AG04449 (cell line): ENCODE data around the gene TFB1M.

Source experiments
- CTCF ChIA-PET: fragments of 350-600 bp; formaldehyde crosslinking; extraction: SDS; loops from one replicate; lab custom pipeline; 2021; ENCODE audit warnings: antibody characterized with exemption; lab: Yijun Ruan, JAX
- POLR2A ChIA-PET: fragments of 400-600, 350-600 bp; formaldehyde crosslinking; extraction: SDS; loops from one replicate; lab custom pipeline; 2020; ENCODE audit warnings: antibody characterized with exemption, inconsistent platforms; lab: Yijun Ruan, JAX
- DNase-seq: peaks from one replicate; pipeline ENCODE4 v3.0.0-alpha.2; 2010; ENCODE audit warnings: low read depth, low spot score
- H3K4me3 ChIP-seq: 2 replicates; pipeline ENCODE4 v1.5.1; 2011; ENCODE audit warnings: low read depth, mild to moderate bottlenecking, control low read depth, low read length
- TF ChIP-seq, protein P1 (sequence below): IDR thresholded peaks from one replicate; pipeline ENCODE4 v1.5.1; 2011; ENCODE audit warnings: mild to moderate bottlenecking, moderate library complexity, low read length, control low read depth, inconsistent platforms; ENCODE audit not compliant: insufficient read depth; ENCODE audit errors: missing control alignments

The TFB1M gene

DNA sequence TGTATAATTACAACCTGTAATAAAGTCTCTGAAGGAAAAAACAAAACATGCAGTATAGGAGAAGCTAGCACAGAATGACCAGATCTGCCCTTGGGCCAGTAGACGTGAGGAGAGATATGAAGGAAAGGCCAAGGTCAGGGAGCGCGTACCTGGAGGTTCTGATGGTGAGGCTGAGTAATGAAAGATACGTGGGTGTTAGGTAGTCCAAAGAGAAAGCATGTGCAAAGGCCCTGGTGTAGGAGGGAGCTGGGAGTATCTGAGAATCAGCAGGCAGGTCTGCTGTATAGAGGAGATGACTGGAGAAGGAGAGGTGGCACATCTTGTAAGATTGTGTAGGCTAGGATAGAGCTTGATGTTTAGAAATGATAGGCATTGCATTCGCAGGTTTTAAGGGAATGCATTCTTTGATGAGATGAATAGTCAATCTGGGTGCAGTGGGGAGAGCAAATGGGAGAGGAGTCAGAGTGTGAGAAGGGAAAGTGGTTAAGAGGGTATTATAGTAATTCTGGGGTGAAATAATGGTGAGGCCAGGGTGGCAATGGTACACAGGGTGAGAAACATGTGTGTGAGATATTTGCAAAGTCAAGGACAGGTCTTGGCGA lies 15.9 kb upstream of the TFB1M start:
- TF ChIP-seq, protein P1, sequence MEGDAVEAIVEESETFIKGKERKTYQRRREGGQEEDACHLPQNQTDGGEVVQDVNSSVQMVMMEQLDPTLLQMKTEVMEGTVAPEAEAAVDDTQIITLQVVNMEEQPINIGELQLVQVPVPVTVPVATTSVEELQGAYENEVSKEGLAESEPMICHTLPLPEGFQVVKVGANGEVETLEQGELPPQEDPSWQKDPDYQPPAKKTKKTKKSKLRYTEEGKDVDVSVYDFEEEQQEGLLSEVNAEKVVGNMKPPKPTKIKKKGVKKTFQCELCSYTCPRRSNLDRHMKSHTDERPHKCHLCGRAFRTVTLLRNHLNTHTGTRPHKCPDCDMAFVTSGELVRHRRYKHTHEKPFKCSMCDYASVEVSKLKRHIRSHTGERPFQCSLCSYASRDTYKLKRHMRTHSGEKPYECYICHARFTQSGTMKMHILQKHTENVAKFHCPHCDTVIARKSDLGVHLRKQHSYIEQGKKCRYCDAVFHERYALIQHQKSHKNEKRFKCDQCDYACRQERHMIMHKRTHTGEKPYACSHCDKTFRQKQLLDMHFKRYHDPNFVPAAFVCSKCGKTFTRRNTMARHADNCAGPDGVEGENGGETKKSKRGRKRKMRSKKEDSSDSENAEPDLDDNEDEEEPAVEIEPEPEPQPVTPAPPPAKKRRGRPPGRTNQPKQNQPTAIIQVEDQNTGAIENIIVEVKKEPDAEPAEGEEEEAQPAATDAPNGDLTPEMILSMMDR: no peak
- no peak for DNase-seq
- no peak overlapping the region for H3K4me3 ChIP-seq
- ChIA-PET POLR2A (no interaction called here), CTCF (interaction anchor here (0.8 to 6.2 kb wide), 6 partner anchors 10 to 202 kb away, joined by 3 to 87 read pairs (median 4); no protein-coding TSS in a partner anchor)

DNA sequence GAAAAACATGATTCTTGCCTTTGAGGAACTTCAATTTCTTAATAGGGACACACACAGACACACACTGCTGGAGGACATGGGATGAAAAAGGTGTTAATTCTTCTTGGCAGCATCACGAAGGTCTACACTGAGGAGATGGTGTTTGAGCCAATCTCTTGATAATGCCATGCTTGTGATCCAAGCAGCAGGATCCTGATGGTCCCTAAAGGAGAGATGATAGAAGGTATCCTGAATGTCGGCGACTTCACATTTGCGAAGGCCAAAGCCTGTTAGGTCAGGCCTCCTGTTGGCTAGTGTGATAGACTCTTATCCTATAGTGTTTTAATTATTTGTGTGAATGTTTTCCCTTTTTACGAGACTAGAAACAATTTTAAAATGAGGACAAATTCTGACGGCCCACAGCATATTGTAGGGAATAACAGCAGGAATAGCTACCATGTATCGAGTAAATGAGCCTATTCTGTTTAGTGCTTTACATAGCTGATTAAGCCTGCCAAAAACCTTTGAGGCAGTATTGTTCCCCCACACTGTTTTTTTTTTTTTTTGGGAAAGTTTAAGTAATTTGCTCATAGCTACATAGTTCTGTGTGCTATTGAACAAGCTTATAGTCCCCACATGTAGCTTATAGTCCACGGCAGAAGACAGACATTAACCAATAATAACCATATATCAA lies 15.3 kb upstream of the TFB1M start:
- H3K4me3 ChIP-seq: no peak overlapping the region
- POLR2A ChIA-PET: no interaction called here
- TF ChIP-seq, protein P1: no peak
- DNase-seq: no peak
- CTCF ChIA-PET: interaction anchor here (0.6 to 6.2 kb wide), 10 partner anchors 11 to 202 kb away, joined by 3 to 87 read pairs (median 3); no protein-coding TSS in a partner anchor

DNA sequence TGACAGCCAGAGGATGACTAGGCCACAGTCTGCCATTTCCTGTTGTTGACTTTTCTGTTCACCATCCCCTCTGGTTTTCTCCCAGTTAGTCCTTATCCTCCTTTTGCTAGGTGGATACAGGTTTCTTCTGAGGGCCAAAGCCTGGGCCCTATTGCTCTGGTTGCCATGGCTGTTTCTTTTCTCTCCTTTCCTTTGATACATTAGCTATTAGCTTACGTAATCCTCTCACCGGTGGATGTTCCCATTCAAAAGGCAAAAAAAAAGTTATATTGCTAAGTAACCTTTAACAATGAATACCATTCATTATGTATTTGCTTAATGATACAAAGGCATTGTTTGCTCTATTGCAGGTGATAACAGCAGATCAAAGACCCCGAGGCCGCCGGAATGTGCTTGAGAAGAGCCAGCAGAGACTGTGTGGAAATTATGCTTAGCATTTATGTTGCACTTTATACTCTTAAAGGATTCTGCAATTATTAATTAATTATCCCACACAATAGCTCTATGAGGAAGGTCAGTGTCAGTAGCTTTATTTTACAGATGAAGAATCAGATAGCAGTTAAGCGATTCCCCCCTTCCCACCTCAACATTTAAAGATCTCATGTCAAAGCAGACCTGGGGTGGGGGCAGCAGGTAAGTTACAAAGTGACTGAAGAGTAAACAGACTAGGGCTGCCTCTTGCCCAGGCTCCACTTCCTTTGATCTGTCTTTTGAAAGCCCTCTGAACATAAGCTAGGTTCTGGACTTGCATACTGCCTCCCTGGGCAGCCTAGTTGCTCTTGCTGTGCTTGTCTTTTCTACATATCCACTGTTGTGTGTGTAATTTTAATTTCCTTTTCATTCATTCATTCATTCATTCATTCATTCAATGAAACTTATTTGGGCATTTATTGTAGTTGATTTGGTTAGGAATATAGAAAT lies 14.5 kb upstream of the TFB1M start:
- TF ChIP-seq, protein P1: no peak
- DNase-seq: no peak
- ChIA-PET POLR2A (no interaction called here), CTCF (interaction anchor here (0.6 to 6.2 kb wide), 14 partner anchors 9 to 1450 kb away, joined by 3 to 87 read pairs (median 3); no protein-coding TSS in a partner anchor)
- no peak overlapping the region for H3K4me3 ChIP-seq

DNA sequence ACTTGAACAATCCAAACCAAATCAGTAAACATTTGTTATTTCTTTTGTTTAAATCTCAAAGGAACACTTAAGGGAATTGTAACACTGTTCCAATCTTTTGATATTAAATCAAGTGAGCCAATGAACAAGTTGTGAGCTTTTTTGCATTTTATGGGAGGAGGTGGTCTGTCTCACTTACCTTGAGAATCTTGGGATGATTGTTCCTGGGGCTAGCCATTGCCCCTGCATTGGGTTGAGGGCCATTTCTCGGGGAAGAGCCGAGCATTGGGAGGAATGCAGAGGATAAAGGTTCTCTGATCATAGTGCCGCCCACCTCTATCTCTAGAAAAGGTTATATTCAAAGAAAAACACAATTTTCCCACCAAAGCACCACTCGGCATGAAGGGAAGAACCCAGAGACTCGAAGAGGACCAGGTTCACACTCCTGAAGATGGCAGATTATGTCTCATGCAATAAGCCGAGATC lies 13.8 kb upstream of the TFB1M start:
- ChIA-PET POLR2A (no interaction called here), CTCF (interaction anchor here (0.9 to 6.2 kb wide), 14 partner anchors 8 to 1451 kb away, joined by 3 to 87 read pairs (median 4); partner anchors contain the start of gene TFB1M)
- no peak overlapping the region for H3K4me3 ChIP-seq
- TF ChIP-seq, protein P1: no peak
- DNase-seq: no peak

DNA sequence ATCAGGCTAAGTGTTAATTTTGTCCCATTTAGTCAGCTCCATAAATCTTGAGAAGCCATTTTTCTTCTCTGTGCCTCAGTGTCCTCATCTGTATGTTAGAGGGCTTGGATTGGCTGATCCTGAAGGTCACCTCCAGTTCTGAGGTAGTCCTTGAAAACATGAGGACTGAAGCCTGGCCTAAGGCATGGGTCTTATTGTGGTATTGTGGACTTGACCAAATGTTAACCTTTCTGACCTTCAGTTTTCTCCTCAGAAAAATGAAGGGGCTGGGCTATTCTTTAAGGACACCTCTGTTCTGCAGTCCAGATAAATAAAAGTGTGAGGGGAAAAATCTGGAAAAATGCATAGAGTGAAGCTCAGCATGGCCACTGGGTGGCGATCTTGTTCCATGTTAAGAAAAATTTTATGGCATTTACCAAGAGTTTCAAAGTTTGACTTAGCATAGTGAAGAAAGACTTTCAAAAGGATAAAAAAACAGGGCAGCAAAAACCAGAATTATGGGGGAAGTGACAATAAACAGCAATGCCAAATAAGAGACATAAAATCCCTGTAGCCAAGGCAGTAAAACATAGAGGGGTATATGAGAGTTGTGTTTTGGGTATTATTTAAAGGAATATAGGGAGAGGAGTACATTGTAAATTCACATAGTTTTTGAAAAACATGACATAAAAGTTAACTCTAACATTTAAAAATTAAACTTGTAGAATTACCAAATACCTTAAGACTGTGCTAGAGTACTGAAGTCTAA lies 13.2 kb upstream of the TFB1M start:
- no peak overlapping the region for H3K4me3 ChIP-seq
- POLR2A ChIA-PET: no interaction called here
- CTCF ChIA-PET: interaction anchor here (0.6 to 6.2 kb wide), 14 partner anchors 8 to 1995 kb away, joined by 3 to 87 read pairs (median 4); partner anchors contain the start of gene TFB1M
- peak; percentile 36 for DNase-seq
- TF ChIP-seq, protein P1: peak; percentile 61
